GM19452 (cell line): Measurements from ENCODE around the gene NEMF.
"Not testable (repeated sequence)": the region's sequence is repeated elsewhere in the genome, so short reads cannot be mapped to it uniquely, and the experiment has no call there.

Source experiments
- ATAC-seq: cut with Tn5 transposase; IDR thresholded peaks from one replicate; pipeline ENCODE4 v1.9.1; 2021; ENCODE audit not compliant: unreplicated experiment

NEMF gene

GRCh38 chr14:49761839-49762551, 90.6 kb downstream of the NEMF start:
- no peak for ATAC-seq

GRCh38 chr14:49755378-49755777, 97.2 kb downstream of the NEMF start:
- no peak for ATAC-seq

DNA sequence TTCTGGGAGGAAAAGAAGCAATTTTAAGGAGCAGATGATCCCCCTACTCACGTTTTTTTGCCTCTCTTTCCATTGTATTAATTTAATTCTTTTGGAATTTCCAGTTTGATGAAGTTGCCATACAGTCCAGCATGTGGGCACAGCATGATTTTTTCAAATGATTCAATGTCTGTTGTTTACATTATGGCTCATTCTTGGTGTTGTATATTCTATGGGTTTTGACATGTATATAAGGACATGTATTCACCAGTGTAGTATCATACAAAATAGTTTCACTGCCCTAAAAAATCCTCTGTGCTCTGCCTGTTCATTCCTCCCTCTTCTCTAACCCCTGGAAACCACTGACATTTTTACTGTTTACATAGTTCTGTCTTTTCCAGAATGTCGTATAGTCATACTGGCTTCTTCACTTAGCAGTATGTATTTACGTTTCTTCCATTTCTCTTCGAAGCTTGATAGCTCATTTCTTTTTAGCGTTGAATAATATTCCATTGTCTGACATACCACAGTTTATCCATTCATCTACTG, 98.0 kb downstream of the NEMF start:
- no peak for ATAC-seq

DNA sequence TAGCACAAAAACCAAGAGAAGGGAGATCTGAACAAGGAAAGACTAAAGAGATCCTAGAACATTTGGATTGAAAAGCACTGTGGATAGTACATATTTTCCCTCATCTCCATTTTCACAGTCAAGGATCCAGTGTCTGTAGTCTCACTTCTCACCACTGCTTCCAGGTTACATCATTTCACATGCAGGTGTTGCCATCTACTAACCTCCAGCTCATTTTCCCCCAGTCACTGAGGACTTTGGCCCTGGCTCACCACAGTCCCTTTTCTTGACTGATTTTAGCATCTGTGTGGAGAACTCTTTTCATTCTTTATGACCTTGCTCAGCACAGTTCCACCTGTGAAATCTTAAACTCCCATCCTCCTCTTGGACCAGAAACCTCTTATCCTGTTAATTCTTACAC, 106.1 kb downstream of the NEMF start:
- ATAC-seq: not testable (repeated sequence)

GRCh38 chr14:49745191-49745590, 107.4 kb downstream of the NEMF start:
- ATAC-seq: no peak

DNA sequence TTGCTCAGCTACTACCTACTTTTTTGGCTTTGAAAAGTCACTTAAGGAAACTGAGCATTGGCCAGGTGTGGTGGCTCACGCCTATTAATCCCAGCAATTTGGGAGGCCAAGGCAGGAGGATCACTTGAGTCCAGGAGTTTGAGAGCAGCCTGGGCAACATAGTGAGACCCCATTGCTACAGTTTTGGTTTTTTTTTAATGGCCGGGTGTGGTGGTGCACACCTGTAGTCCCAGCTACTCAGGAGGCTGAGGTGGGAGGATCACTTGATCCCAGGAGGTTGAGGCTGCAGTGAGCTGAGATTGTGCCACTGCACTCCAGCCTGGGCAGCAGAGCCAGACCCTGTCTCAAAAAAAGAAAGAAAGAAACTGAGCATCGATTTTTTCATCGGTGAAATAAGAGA, 116.9 kb downstream of the NEMF start:
- not testable (repeated sequence) for ATAC-seq

GRCh38 chr14:49733836-49734235, 118.8 kb downstream of the NEMF start:
- no peak for ATAC-seq

- no peak for ATAC-seq
Observed at GRCh38 chr14:49732896-49733295, 119.7 kb downstream of the NEMF start.
